Right forelimb (tissue), 1 donor: Measurements from ENCODE around the gene CRAMP1.
"Not testable (repeated sequence)": the region's sequence is repeated elsewhere in the genome, so short reads cannot be mapped to it uniquely, and the experiment has no call there.

ENCODE experiments used
- DNase-seq: peaks from one replicate; pipeline ENCODE4 v3.0.0-alpha.2; 2018

The CRAMP1 gene

GRCh38 chr16:1612320-1613111, at the start of gene CRAMP1:
TSS of gene CRAMP1 (plus strand) at chr16:1612360. CDS start at chr16:1614640, 2,280 bp downstream.
- DNase-seq, result no peak

- DNase-seq, result no peak
Observed at GRCh38 chr16:1563786-1564185, 48.4 kb upstream of the CRAMP1 start.

GRCh38 chr16:1564325-1564724, 47.8 kb upstream of the CRAMP1 start:
- DNase-seq, result no peak

- DNase-seq, result no peak
Observed at GRCh38 chr16:1565083-1565805, 46.9 kb upstream of the CRAMP1 start.

- DNase-seq, result no peak
Observed at GRCh38 chr16:1567988-1568387, 44.2 kb upstream of the CRAMP1 start.

- no peak for DNase-seq
Observed at GRCh38 chr16:1571012-1571671, 41.0 kb upstream of the CRAMP1 start.

- DNase-seq, result no peak
Observed at GRCh38 chr16:1572673-1573072, 39.5 kb upstream of the CRAMP1 start.

- no peak for DNase-seq
Observed at GRCh38 chr16:1573301-1573700, 38.9 kb upstream of the CRAMP1 start.

GRCh38 chr16:1575578-1575977, 36.6 kb upstream of the CRAMP1 start:
- no peak for DNase-seq

GRCh38 chr16:1579214-1579613, 32.9 kb upstream of the CRAMP1 start:
- no peak for DNase-seq

- no peak for DNase-seq
Observed at GRCh38 chr16:1580256-1580655, 31.9 kb upstream of the CRAMP1 start.

- DNase-seq, result no peak
Observed at GRCh38 chr16:1580956-1581355, 31.2 kb upstream of the CRAMP1 start.

- no peak for DNase-seq
Observed at GRCh38 chr16:1581804-1582203, 30.4 kb upstream of the CRAMP1 start.

- DNase-seq, result no peak
Observed at GRCh38 chr16:1583180-1583579, 29.0 kb upstream of the CRAMP1 start.

- no peak for DNase-seq
Observed at GRCh38 chr16:1584926-1585484, 27.2 kb upstream of the CRAMP1 start.

- DNase-seq, result no peak
Observed at GRCh38 chr16:1590366-1590765, 21.8 kb upstream of the CRAMP1 start.

GRCh38 chr16:1590930-1591705, 21.0 kb upstream of the CRAMP1 start:
- no peak for DNase-seq

GRCh38 chr16:1592446-1592845, 19.7 kb upstream of the CRAMP1 start:
- DNase-seq, result no peak

- not testable (repeated sequence) for DNase-seq
Observed at GRCh38 chr16:1595511-1595910, 16.6 kb upstream of the CRAMP1 start.

GRCh38 chr16:1596516-1596915, 15.6 kb upstream of the CRAMP1 start:
- DNase-seq, result no peak

GRCh38 chr16:1597154-1597553, 15.0 kb upstream of the CRAMP1 start:
- no peak for DNase-seq

GRCh38 chr16:1601031-1601430, 11.1 kb upstream of the CRAMP1 start:
- no peak for DNase-seq

GRCh38 chr16:1601489-1601888, 10.7 kb upstream of the CRAMP1 start:
- no peak for DNase-seq
